ENCODE measurements around the gene JSRP1. TPM values are rescaled to one million over a fixed set of nuclear protein-coding genes. Genes with fewer than 3 reads are reported as not detected.

JSRP1 gene
- total RNA-seq, 1 experiment from 2014 or later = not detected

- no peak for DNase-seq (ENCODE audit: low read depth)
Observed at GRCh38 chr19:2232286-2233151, 23.7 kb downstream of the JSRP1 start.

GRCh38 chr19:2231621-2232221, 24.5 kb downstream of the JSRP1 start:
- DNase-seq (ENCODE audit: low read depth) = no peak

- no peak for DNase-seq (ENCODE audit: low read depth)
Observed at GRCh38 chr19:2230807-2231533, 25.2 kb downstream of the JSRP1 start.

- no peak for DNase-seq (ENCODE audit: low read depth)
Observed at GRCh38 chr19:2230033-2230531, 26.1 kb downstream of the JSRP1 start.

- no peak for DNase-seq (ENCODE audit: low read depth)
Observed at GRCh38 chr19:2229103-2230032, 26.8 kb downstream of the JSRP1 start.

GRCh38 chr19:2228157-2229030, 27.8 kb downstream of the JSRP1 start:
- DNase-seq (ENCODE audit: low read depth) = no peak

- DNase-seq (ENCODE audit: low read depth) = no peak
Observed at GRCh38 chr19:2227415-2228156, 28.6 kb downstream of the JSRP1 start.

- DNase-seq (ENCODE audit: low read depth) = no peak
Observed at GRCh38 chr19:2226840-2227360, 29.3 kb downstream of the JSRP1 start.

- DNase-seq (ENCODE audit: low read depth) = no peak
Observed at GRCh38 chr19:2226051-2226839, 30.0 kb downstream of the JSRP1 start.

- DNase-seq (ENCODE audit: low read depth) = no peak
Observed at GRCh38 chr19:2225415-2226050, 30.7 kb downstream of the JSRP1 start.

GRCh38 chr19:2224754-2225349, 31.4 kb downstream of the JSRP1 start:
- DNase-seq (ENCODE audit: low read depth) = no peak

- no peak for DNase-seq (ENCODE audit: low read depth)
Observed at GRCh38 chr19:2223959-2224358, 32.3 kb downstream of the JSRP1 start.

- no peak for DNase-seq (ENCODE audit: low read depth)
Observed at GRCh38 chr19:2223391-2223790, 32.8 kb downstream of the JSRP1 start.

GRCh38 chr19:2221918-2222317, 34.3 kb downstream of the JSRP1 start:
- DNase-seq (ENCODE audit: low read depth) = no peak

GRCh38 chr19:2221250-2221831, 34.9 kb downstream of the JSRP1 start:
- peak; percentile 67 for DNase-seq (ENCODE audit: low read depth)

- DNase-seq (ENCODE audit: low read depth) = no peak
Observed at GRCh38 chr19:2219726-2220125, 36.5 kb downstream of the JSRP1 start.

- no peak for DNase-seq (ENCODE audit: low read depth)
Observed at GRCh38 chr19:2217591-2217990, 38.6 kb downstream of the JSRP1 start.

Measured in RPMI7951 (cell line).